Ovary (tissue), 3 donors: Measurements from ENCODE around the gene COL7A1.

ENCODE experiments used
- CTCF ChIP-seq, 3 donors: fragments of 450-650 bp in 2 of 3; fragments of 200-600 bp in 1 of 3; IDR thresholded peaks; one replicate each; pipeline versions ENCODE4 v1.5.1 to v1.8.0; 2016 to 2022; ENCODE audit warnings: antibody characterized with exemption in 3 of 3, mild to moderate bottlenecking in 1 of 3
- POLR2A ChIP-seq: fragments of 450-650 bp; IDR thresholded peaks from one replicate; pipeline ENCODE4 v1.6.1; 2017; ENCODE audit warnings: antibody characterized with exemption, mild to moderate bottlenecking, moderate library complexity
- donor health status: DM: no; HTN: no; CAD: no.

GRCh38 chr3:48532271-48532976 lies 62.7 kb downstream of the COL7A1 start:
- TF ChIP-seq CTCF (IDR thresholded peaks at IDR 0.05), result no peak
- TF ChIP-seq POLR2A, result no peak
